ENCODE data around the gene TRIM65. TPM values are rescaled to one million over a fixed set of nuclear protein-coding genes. Genes with fewer than 3 reads are reported as not detected.

TRIM65 gene
- total and polyA plus RNA-seq, 12 donors = 4.1 to 46.9 (median 14.5) TPM

GRCh38 chr17:75901727-75902126 lies 5.0 kb upstream of the TRIM65 start:
- intact Hi-C loops (cut with DNase I) = no loop called here
- WGBS, 4 donors = 89 to 93% (median 90%) methylated on average over 12 to 18 of the region's 18 CpGs

GRCh38 chr17:75900691-75901533 lies 4.2 kb upstream of the TRIM65 start:
- WGBS, 4 donors = 81 to 87% (median 85%) methylated on average over 6 to 13 of the region's 13 CpGs
- no peak overlapping the region for H3K4me3 ChIP-seq
- intact Hi-C loops (cut with DNase I) = no loop called here
- H3K36me3 ChIP-seq (replicated peaks in 1 of 2) = peaks cover 0 to 50% of the 10 kb centered on the region in 2 donors
- H3K27ac ChIP-seq = no peak overlapping the region
- no peak for TF ChIP-seq POLR2A (IDR thresholded peaks at IDR 0.05)
- no peak for TF ChIP-seq CTCF (IDR thresholded peaks at IDR 0.05)
- H3K9me3 ChIP-seq (replicated peaks in 1 of 3) = no peaks in the 10 kb centered on the region
- no peaks in the 10 kb centered on the region for H3K27me3 ChIP-seq
- H3K4me1 ChIP-seq (replicated peaks in 1 of 2) = peaks cover 17 to 19% of the 10 kb centered on the region in 2 donors
- peak in 1 of 7 donors; percentile 17 for DNase-seq

More at GRCh38 chr17:75901727-75902126, 5.0 kb upstream of the TRIM65 start:
- H3K4me1 ChIP-seq (replicated peaks in 1 of 2) = peaks cover 16% of the 10 kb centered on the region in 2 donors
- H3K9me3 ChIP-seq (replicated peaks in 1 of 3) = no peaks in the 10 kb centered on the region
- TF ChIP-seq CTCF (IDR thresholded peaks at IDR 0.05) (no peak), POLR2A (IDR thresholded peaks at IDR 0.05) (no peak)
- H3K27ac ChIP-seq = no peak overlapping the region
- no peaks in the 10 kb centered on the region for H3K27me3 ChIP-seq
- no peak overlapping the region for H3K4me3 ChIP-seq
- DNase-seq = peak in 1 of 7 donors; percentile 15
- peaks cover 0 to 50% of the 10 kb centered on the region in 2 donors for H3K36me3 ChIP-seq (replicated peaks in 1 of 2)

- peak in 1 of 7 donors; percentile 14 for DNase-seq
- Histone ChIP-seq H3K27me3 (no peaks in the 10 kb centered on the region), H3K4me1 (replicated peaks in 1 of 2) (peaks cover 18 to 27% of the 10 kb centered on the region in 2 donors), H3K9me3 (replicated peaks in 1 of 3) (no peaks in the 10 kb centered on the region), H3K36me3 (replicated peaks in 1 of 2) (peaks cover 0 to 50% of the 10 kb centered on the region in 2 donors), H3K4me3 (no peak overlapping the region), H3K27ac (no peak overlapping the region)
- 91 to 96% (median 93%) methylated on average over 8 to 23 of the region's 23 CpGs for WGBS, 4 donors
- TF ChIP-seq POLR2A (IDR thresholded peaks at IDR 0.05) = no peak
- no peak for TF ChIP-seq CTCF (IDR thresholded peaks at IDR 0.05)
- intact Hi-C loops (cut with DNase I) = loop anchor here in 1 of 2 donors (10.0 kb wide), 1 partner anchor 125 kb away; a partner anchor contains a TSS
These were observed 3.2 kb upstream of the TRIM65 start for GRCh38 chr17:75899767-75900468.

GRCh38 chr17:75899353-75899752 lies 2.6 kb upstream of the TRIM65 start:
- DNase-seq = peak in 1 of 7 donors; percentile 14
- H3K36me3 ChIP-seq (replicated peaks in 1 of 2) = peaks cover 0 to 50% of the 10 kb centered on the region in 2 donors
- TF ChIP-seq CTCF (IDR thresholded peaks at IDR 0.05) = no peak
- TF ChIP-seq POLR2A (IDR thresholded peaks at IDR 0.05) = no peak
- intact Hi-C loops (cut with DNase I) = loop anchor here in 1 of 2 donors (10.0 kb wide), 1 partner anchor 125 kb away; a partner anchor contains a TSS
- H3K27ac ChIP-seq = no peak overlapping the region
- no peaks in the 10 kb centered on the region for H3K9me3 ChIP-seq (replicated peaks in 1 of 3)
- H3K4me3 ChIP-seq = no peak overlapping the region
- H3K4me1 ChIP-seq (replicated peaks in 1 of 2) = peaks cover 18 to 33% of the 10 kb centered on the region in 2 donors
- no peaks in the 10 kb centered on the region for H3K27me3 ChIP-seq
- WGBS, 4 donors = 79 to 88% (median 82%) methylated on average over 8 to 13 of the region's 13 CpGs

Measured in adrenal gland (tissue), 12 donors.